GM21447 (cell line): Measurements from ENCODE around the gene GRM2.

Experiments
- ATAC-seq: cut with Tn5 transposase; IDR thresholded peaks from one replicate; pipeline ENCODE4 v1.9.1; 2021; ENCODE audit not compliant: unreplicated experiment

Gene GRM2

DNA sequence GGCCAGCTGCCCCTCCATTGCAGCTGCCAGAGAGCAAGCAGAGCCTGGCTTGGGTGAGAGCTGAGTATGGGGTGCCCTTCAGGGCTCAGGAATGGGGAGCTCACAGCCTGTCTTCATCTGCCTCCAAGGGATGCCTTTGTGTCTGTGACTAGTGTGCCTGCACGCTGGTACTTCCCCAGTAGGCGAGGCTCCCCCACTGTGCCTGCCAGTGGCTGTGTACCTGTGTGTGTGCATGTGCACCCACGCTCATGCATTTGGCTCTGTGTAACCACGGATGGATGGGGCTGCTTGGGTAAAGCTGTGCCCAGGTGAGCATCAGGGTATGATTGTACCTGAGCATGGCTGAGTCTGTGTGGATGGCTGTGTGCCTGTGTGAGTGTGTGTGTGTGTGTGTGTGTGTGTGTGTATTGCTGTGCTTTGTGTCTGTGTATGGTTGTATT is 2.3 kb upstream of the GRM2 start:
- no peak for ATAC-seq

DNA sequence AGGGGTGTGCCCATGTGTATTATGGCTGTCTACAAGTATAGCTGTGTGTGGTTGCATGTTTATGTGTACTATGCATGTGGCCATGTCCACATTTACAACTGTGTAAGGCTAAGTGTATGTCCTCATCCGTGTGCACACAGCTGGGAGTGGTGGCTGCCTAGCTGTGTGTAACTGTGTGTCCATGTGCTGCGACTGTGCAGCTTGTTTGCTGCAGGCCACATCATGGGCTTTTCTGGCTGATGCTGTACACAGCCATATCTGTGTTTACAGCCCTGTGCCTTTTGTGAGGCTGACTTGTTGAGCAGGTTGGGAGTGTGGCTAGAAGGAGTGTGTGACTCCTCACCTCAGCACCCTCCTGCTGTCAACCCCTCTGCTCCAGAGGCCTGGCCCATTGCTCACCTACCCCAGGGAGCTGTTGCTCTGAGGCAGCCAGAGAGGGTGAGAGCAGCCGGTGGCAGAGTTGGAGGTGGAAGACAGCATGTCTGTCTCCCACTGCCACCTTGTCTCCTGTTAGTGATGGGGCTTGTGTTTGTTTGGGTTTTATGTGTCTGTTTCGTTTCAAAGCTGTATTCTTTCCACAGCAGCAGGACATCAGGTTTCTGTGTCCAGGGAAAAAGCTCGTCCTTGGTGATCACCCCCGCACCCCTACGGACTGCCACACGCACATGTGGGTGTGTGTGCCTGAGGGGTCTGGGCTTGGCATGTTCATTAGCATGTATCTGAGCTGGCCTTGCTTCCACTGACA is 1.4 kb upstream of the GRM2 start:
- no peak for ATAC-seq

DNA sequence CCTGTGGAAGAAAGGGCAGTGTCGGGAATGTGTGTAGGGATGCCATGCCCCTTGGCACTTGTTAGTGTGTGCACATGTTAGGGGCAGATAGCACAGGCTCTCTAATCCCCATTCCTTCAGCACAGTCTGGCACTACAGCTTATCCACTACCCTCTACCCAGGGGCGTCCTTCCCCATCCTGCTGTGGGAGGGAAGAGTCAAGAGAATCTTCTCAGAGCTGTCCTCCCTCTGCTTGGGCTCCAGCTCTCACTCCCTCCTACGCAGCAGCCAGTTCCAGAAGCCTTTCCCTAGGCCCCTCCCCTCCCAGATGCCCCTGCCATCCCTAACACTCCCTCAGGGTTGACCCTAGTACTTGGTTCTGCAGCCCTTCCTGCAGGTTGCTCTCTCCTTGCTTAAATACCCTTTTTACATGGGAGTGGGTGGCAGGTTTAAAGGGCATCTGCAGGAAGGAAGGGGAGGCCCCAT is 815 bp upstream of the GRM2 start:
- no peak for ATAC-seq

DNA sequence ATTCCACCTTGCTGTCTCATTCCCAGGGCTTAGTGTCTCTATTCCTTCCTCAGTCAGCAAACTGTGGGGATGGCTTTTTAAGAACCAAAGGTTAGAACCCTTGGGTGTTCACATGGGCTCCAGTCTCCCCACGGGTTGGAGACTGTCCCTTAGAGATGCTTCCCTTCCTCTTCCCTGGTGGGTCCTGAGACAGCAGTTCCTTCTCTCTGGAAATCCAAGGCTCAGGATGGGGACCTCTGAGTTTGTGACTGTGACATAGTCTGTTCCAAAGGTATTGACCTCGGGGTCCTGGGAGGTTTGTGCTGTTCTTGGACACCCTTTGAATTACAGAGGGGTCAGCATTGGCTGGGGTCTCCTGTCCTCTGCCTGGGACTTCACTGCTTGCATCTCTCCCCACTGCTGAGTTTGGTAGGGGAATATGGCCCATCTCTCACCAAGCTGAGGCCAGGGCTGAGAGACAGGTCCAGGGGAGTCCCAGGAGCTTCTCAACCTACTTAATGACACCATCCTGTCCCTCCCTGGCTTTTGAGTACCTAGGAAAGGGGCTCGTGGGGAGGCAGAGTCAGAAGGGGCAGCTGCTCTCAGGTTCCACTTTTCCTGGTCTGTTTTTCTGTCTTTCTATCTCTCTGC is 1.5 kb downstream of the GRM2 start:
- ATAC-seq = no peak

DNA sequence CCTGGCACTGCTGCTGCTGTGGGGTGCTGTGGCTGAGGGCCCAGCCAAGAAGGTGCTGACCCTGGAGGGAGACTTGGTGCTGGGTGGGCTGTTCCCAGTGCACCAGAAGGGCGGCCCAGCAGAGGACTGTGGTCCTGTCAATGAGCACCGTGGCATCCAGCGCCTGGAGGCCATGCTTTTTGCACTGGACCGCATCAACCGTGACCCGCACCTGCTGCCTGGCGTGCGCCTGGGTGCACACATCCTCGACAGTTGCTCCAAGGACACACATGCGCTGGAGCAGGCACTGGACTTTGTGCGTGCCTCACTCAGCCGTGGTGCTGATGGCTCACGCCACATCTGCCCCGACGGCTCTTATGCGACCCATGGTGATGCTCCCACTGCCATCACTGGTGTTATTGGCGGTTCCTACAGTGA is 2.1 kb downstream of the GRM2 start:
- no peak for ATAC-seq

DNA sequence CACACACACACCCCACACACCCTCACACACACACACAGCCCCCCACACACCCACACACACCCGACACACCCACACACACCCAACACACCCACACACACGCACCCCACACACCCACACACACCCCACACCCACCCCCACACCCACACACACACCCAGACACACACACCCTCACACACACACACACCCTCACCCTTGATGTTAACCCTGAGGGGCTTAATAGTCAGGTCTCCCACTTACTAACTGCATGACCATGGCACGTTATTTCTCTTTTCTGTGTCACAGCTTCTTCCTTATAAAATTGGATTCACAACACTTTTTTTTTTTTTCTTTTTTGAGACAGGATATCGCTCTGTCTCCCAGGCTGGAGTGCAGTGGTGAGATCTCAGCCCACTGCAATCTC is 2.8 kb downstream of the GRM2 start:
- no peak for ATAC-seq

DNA sequence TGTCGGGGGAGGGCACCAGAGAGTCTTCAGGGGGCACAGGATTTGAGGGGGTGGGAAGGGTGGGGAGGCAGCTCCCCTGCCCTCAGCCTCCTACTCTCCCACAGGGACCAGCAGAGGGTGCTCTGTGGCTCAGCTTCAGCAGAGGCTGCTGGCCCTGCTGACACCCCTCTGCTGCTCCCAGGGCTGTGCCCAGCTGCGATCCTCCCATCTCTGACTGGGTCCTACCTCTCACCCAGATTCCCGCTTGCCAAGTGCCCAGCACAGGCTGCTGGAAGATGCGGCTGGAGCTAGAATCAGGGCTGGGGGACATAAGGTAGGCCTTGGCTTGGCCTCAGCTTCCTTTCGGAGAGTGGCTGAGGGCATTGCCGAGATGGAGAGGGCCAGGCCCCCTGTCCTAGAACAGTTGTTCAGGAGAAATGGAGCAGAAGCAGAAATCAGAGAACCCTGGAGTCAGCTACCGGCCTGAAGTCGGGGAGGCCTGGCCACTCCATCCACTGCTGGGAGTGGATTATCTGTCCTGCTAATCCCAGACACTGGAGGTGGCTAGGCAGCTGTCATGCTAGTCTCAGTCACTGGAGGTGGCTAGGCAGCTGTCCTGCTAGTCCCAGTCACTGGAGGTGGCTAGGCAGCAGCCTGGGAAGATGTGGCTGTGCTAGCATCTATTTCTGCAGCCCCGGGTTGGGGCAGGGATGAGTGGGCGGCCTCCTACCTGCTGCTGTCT is 3.9 kb downstream of the GRM2 start:
- ATAC-seq = no peak

DNA sequence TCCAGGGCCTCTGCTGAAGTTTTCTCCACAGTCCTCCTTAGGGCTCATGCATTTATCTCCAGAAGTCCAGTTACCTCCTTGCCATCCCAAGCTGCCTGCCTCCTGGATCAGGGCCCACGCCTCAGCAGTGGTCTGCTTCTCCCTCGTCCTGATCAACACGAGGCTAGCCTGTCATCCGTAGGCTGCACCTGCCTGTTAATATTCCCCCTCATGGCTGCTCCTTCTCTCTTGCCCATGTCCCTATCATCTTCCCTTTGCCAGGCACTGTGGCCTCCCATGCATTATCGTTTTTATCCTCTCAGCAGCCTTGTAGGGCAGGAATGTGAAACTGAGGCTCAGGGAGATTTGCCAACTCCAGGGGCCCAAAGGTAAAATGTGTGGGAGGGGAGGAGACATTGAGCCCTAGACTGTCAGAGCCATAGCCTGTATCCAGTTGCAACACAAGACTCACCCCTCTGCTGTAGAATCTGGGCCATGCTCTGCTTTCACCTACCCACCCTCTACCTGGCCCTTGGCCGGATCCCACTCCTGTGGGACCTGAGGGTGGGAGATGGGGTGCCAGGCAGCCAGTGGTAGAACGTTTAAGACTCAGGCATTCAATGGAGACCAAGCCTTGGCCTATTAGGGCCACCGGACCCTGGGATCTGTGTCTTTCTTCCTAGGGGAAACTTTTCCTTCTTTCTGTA is 4.6 kb downstream of the GRM2 start:
- ATAC-seq = no peak

DNA sequence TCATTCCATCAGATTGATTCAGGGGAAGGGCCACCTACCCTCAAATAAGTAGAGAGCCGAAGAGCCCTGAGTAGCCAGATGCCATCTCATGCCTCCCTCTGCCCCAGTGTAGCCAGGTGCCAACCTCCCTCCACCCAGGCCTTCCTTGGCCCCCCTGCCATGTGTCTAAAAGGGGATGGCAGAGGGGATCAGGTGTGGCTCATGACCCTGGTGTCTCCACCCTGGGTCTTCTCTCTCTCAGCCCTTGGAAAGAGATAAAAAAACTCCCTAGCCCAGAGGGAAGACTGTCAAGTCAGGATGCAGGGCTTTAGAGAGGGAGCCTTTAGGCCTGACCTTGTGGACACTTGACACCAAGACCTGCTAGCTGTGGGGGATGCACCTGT is 5.2 kb downstream of the GRM2 start:
- ATAC-seq = no peak

DNA sequence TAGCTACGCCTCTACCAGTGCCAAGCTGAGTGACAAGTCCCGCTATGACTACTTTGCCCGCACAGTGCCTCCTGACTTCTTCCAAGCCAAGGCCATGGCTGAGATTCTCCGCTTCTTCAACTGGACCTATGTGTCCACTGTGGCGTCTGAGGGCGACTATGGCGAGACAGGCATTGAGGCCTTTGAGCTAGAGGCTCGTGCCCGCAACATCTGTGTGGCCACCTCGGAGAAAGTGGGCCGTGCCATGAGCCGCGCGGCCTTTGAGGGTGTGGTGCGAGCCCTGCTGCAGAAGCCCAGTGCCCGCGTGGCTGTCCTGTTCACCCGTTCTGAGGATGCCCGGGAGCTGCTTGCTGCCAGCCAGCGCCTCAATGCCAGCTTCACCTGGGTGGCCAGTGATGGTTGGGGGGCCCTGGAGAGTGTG is 5.7 kb downstream of the GRM2 start:
- ATAC-seq = no peak

DNA sequence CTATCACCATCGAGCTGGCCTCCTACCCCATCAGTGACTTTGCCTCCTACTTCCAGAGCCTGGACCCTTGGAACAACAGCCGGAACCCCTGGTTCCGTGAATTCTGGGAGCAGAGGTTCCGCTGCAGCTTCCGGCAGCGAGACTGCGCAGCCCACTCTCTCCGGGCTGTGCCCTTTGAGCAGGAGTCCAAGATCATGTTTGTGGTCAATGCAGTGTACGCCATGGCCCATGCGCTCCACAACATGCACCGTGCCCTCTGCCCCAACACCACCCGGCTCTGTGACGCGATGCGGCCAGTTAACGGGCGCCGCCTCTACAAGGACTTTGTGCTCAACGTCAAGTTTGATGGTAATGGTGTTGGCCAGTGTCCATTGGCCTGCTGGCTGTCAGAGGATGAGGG is 6.1 kb downstream of the GRM2 start:
- ATAC-seq = no peak

DNA sequence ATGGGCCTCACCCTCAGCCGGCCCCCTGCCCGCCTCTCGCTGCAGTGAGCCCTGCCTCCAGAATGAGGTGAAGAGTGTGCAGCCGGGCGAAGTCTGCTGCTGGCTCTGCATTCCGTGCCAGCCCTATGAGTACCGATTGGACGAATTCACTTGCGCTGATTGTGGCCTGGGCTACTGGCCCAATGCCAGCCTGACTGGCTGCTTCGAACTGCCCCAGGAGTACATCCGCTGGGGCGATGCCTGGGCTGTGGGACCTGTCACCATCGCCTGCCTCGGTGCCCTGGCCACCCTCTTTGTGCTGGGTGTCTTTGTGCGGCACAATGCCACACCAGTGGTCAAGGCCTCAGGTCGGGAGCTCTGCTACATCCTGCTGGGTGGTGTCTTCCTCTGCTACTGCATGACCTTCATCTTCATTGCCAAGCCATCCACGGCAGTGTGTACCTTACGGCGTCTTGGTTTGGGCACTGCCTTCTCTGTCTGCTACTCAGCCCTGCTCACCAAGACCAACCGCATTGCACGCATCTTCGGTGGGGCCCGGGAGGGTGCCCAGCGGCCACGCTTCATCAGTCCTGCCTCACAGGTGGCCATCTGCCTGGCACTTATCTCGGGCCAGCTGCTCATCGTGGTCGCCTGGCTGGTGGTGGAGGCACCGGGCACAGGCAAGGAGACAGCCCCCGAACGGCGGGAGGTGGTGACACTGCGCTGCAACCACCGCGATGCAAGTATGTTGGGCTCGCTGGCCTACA is 8.5 kb downstream of the GRM2 start:
- no peak for ATAC-seq

DNA sequence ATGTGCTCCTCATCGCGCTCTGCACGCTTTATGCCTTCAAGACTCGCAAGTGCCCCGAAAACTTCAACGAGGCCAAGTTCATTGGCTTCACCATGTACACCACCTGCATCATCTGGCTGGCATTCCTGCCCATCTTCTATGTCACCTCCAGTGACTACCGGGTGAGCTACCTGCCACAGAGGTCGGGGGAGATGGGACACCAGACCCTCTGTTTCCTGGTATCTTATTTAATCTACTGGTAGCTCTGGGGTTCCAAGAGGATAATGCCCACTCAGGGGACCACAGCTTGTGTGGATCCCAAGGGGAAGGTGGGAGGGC is 9.1 kb downstream of the GRM2 start:
- no peak for ATAC-seq

DNA sequence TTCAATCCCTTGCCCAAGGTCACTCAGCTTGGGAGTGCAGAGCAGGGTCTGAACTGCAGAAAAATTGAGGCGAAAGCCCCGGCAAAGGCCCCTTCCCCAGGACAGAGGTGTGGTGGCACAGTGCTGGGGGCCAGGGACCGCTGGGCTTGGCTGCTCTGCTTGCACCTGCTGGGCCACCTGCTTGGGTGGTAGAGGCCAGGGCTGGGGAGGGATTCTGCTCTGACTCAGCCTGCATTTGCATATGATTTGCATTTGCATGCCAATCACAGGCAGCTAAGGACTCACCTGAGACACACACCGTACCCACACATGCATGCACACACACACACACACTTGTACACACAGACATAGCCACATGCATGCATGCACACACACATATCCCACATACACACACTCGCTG is 9.9 kb downstream of the GRM2 start:
- ATAC-seq = no peak

DNA sequence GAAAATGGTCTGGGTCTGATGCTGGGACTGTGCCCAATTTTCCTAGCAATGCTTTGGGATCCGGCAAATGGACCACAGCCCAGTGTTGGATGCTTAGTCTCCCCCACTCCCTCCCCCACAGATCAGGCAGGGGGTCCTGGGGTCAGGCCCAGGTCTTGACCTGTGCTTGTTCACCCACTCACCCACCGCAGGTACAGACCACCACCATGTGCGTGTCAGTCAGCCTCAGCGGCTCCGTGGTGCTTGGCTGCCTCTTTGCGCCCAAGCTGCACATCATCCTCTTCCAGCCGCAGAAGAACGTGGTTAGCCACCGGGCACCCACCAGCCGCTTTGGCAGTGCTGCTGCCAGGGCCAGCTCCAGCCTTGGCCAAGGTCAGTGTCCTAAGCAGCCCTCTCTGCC is 10.6 kb downstream of the GRM2 start:
- no peak for ATAC-seq

DNA sequence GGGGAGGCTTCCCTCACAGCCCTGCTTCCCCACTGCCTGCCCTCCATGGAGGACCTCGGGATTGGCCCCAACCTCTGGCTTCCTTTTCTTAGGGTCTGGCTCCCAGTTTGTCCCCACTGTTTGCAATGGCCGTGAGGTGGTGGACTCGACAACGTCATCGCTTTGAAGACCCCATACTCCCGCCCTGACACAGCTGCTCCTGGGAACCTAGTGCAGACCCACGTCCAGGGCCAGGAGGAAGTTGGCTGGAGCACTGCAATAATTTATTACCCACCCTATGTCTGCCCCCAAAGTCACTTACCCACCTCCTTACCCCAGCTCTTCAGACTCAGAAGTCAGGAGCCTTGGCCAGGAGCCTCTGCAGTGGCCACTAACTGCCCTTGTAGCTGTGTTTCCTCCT is 11.1 kb downstream of the GRM2 start:
- ATAC-seq = no peak

DNA sequence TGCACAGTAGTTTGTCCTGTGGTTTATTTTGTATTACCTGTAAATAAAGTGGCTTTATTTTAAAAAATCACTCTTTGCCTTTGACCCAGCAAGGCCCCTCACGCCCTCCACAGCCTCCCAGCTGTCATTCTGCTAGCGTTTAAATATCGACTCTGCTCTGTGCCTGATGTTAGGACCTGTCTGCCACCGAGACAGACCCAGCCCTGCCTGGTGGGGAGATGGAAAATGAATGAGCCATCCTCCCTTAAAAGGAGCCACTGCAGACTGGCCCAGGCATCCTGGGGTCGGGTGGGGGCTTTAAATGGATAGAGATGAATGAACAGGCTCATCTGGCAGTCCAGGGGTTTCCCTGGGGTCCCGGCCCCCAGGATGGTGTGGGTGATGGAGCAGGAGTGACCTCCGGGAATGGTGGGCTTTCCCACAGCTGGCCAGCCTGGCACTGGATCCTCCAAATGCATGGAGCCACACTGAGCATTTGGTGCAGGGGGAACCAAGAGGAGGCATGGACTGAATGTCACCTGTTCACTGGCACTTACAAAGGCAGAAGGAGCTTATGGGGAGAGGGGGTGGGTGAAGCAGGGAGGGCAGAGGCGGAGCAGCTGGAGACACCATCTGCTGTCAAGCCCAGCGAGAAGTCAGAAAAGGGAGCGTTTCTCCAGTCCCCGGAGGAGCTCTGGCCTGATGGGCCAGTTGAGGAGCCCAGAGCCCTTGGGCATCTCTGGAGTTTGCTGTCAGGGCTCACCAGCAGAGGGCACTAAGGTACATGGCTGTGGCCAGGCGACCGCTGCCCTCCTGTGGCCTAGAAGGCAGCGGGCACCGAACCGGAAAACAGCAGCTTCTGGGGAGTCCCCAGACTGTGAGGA is 11.9 kb downstream of the GRM2 start:
- ATAC-seq = no peak

DNA sequence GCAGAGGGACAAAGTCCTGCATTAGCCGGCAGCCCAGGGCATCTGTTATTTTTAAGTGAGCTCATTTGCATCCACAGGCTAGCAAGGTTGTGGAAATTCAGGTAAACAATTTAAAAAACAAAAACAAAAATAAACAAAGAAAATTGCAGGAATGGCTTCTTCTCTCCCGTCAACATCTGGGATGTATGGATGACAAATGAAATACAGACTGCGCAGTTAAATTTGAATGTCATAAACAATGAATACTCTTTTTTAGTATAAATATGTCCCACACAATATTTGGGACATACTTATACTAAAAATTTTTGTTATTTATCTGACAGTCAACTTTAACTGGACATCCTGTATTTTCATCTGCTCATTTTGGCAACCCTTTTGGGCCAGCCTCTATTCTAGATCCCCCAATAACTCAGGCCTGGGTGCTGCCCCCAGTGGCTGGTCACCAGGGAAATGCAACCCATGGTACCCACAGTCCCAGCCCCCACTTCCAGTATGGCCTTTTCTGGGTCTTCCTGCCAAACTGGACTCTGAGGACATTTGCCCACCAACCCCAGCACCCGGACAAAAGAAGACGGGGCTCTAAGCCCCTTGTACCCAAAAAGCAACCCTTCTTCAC is 12.7 kb downstream of the GRM2 start:
- ATAC-seq = no peak

DNA sequence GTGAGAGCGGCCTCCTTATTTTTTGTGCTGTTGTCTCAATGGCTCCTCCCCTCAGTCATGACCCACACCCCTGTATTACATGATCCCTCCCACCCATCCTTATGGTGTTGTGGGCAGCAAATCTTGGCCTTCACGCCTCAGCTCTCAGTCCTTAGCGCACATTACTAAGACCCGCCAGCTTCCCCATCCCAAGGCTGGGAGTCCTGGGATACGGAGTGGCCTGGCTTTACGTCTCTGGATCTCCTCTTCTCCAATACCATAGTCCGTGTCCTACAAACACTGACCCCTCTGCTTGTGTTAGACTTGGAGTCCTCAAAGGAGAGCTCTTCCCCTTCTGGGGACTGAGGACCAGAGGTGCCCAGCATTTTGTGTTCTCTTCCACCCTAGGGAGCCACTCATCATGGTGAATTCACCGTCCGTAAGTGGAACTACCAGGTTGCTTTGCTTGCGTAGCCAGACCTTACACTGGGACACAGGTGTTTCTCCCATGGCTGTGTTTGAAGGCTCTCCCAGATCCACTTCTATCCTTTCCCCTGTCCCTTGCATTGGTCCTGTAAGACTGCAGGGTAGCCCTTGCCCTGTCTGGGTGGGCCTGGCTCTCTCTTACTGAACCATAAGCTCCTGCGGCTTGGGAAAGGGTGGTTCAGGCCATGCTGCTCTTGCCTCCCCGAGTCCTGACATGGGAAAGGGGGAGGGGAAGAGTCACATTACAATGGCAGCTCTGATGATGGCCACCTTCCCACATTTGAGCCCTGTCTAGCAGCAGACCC is 13.6 kb downstream of the GRM2 start:
- no peak for ATAC-seq
